ENCODE measurements around the gene FAM89A.
"Not testable (repeated sequence)": the region's sequence is repeated elsewhere in the genome, so short reads cannot be mapped to it uniquely, and the experiment has no call there.

FAM89A gene

DNA sequence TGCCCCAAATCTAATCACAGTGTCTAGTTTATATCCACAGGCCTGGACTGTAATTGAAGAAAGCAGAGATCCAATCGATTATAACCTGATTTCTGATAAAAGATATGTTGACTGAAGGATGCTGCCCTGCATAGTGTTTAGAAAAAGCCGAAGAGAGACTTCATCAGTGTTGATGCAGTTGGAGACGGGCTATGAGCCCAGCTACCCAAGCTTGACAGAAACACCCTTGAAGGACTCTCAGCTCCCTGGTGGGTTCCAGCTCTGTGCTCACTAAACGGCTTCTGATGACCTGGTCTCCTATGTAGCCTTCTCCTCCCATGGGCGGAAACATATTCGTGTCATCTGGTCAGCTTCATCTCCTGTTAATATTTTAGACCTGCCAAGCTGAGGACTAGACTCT is 10.2 kb downstream of the FAM89A start:
- Histone ChIP-seq H3K9ac (ENCODE audit: insufficient read length) (no peak overlapping the region), H3K4me3 (no peak overlapping the region), H3K27ac (no peak overlapping the region), H3K9me3 (ENCODE audit: low read depth, low read length) (no peaks in the 10 kb centered on the region), H3K36me3 (ENCODE audit: insufficient read depth, low read length) (no peaks in the 10 kb centered on the region)
- TF ChIP-seq FOXP2 (optimal IDR thresholded peaks at IDR 0.05; ENCODE audit: control extremely low read depth, extremely low read length, insufficient read depth) (no peak), EZH2 (IDR thresholded peaks at IDR 0.05) (no peak), POLR2AphosphoS5 (IDR thresholded peaks at IDR 0.05; ENCODE audit: borderline replicate concordance, low read depth, low read length) (no peak)
- no peak for DNase-seq (ENCODE audit: low read depth, low spot score)

DNA sequence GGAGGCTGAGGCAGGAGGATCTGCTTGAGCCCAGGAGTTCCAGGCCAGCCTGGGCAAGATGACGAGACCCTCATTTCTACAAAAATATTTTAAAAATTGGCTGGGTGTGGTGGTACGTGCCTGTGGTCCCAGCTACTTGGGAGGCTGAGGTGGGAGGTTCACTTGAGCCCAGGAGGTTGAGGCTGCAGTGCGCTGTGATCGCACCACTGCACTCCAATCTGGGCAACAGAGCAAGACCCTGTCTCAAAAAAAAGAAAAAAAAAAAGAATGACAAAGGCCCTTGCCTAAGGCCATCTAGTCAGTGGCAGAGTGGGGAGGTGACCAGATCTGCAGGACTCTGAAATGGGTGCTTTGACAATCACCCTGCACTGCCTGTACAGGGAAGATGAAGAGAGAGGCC is 10.8 kb downstream of the FAM89A start:
- not testable (repeated sequence) for H3K9ac ChIP-seq (ENCODE audit: insufficient read length); DNase-seq (ENCODE audit: low read depth, low spot score); H3K9me3 ChIP-seq (ENCODE audit: low read depth, low read length); H3K27ac ChIP-seq; H3K36me3 ChIP-seq (ENCODE audit: insufficient read depth, low read length); H3K4me3 ChIP-seq

DNA sequence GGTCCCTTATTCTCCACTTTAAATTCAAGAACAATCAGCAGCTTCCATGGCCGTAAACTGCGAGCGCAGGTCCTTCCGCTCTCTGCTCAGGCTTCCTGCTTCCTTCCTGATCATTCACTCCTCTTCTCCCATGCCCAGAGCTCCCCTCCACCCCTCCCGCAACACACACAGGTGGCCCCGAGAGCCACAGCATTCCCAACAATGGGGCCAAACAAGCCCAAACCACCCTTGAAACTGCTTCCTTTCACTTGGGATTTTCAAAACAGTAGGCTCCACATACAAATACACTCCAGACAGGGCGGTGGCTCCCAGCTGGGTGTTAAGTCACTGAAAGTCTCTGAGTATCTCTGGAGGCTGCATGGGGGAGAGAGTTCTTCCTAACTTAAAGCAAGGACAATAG is 11.4 kb downstream of the FAM89A start:
- TF ChIP-seq FOXP2 (optimal IDR thresholded peaks at IDR 0.05; ENCODE audit: control extremely low read depth, extremely low read length, insufficient read depth) (no peak), EZH2 (IDR thresholded peaks at IDR 0.05) (no peak), POLR2AphosphoS5 (IDR thresholded peaks at IDR 0.05; ENCODE audit: borderline replicate concordance, low read depth, low read length) (no peak)
- Histone ChIP-seq H3K27ac (no peak overlapping the region), H3K36me3 (ENCODE audit: insufficient read depth, low read length) (no peaks in the 10 kb centered on the region), H3K9me3 (ENCODE audit: low read depth, low read length) (no peaks in the 10 kb centered on the region), H3K9ac (ENCODE audit: insufficient read length) (no peak overlapping the region), H3K4me3 (no peak overlapping the region)
- DNase-seq (ENCODE audit: low read depth, low spot score): no peak

DNA sequence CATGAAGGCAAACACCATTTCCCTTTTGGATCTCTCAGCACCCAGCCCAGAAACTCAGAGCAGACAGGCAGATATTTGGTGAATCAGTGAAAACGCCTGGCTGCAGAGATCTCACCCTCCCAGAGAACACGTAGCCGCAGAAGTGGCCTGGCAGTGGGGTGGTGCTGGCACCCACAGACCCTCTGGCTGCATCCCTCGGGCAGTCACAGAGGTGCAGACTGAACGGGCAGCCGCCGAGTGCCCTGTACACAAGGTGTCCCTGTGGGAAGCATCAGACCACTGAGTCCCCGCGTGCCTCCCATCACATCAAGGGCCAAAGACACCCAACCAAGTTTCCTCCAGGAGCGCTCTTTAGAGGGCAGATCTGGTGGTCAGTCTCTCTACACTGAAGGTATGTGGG is 12.1 kb downstream of the FAM89A start:
- Histone ChIP-seq H3K4me3 (no peak overlapping the region), H3K9ac (ENCODE audit: insufficient read length) (no peak overlapping the region), H3K27ac (no peak overlapping the region), H3K9me3 (ENCODE audit: low read depth, low read length) (no peaks in the 10 kb centered on the region), H3K36me3 (ENCODE audit: insufficient read depth, low read length) (no peaks in the 10 kb centered on the region)
- DNase-seq (ENCODE audit: low read depth, low spot score): no peak
- no peak for TF ChIP-seq FOXP2 (optimal IDR thresholded peaks at IDR 0.05; ENCODE audit: control extremely low read depth, extremely low read length, insufficient read depth)
- TF ChIP-seq POLR2AphosphoS5 (IDR thresholded peaks at IDR 0.05; ENCODE audit: borderline replicate concordance, low read depth, low read length): 0 out of 2 replicates have a peak, but pooled peaks have one; percentile 4
- no peak for TF ChIP-seq EZH2 (IDR thresholded peaks at IDR 0.05)

DNA sequence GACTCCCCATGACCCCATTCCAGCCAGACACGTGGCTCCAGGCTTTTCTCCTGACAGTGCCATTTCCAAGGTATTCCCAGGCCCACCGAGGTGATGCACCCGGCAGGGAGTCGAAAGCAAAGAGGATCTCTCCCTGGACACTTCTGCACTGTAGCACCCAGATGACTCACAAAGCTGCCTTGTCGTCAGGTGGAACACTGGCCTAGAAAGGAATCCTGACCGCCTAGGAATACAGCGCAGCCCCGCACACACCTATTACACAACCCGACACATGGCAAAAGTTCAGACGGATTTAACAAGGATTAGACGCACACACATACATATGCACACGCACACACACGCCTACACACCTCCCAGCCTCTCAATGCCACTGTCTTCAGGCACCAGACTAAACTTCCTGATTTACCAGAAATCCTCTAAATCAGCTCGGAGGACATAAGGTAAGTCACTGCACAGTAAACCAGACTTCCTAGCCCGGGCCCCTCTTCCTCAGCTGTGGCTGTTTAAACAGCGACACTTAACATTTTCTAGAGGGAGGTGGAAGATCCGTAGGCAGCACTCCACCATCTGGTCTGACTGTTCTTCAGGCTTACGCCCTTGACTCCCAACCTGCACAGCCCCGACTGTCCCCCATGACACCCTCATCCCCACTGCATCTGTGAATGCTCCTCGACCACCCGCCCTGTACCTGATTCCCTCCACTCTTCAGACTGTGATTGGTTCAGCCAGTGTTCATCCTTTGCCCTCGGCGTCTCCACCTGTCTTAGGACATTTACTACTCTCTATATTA is 12.7 kb downstream of the FAM89A start:
- Histone ChIP-seq H3K4me3 (no peak overlapping the region), H3K27ac (no peak overlapping the region), H3K9me3 (ENCODE audit: low read depth, low read length) (no peaks in the 10 kb centered on the region), H3K9ac (ENCODE audit: insufficient read length) (no peak overlapping the region), H3K36me3 (ENCODE audit: insufficient read depth, low read length) (no peaks in the 10 kb centered on the region)
- no peak for DNase-seq (ENCODE audit: low read depth, low spot score)
- no peak for TF ChIP-seq EZH2 (IDR thresholded peaks at IDR 0.05)

DNA sequence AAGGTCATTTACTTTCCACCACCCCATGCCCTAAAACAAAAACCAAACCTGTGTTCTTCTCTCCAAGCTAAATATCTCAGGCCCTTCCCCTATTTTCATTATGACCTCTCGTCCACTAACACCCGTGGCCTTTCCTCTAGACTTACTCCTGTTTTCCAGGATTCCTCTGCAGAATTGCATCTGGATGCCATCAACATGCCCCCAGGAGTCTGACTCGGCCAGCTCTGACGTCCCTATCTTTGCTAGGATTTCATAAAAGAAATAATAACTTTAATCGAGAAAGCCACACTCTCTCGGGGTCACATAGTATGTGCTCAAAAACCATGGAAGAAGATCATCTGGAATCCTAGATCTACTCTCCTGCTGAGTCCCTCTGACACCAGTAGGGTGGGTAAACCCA is 13.5 kb downstream of the FAM89A start:
- no peak for TF ChIP-seq FOXP2 (optimal IDR thresholded peaks at IDR 0.05; ENCODE audit: control extremely low read depth, extremely low read length, insufficient read depth)
- no peak for TF ChIP-seq EZH2 (IDR thresholded peaks at IDR 0.05)
- no peak for TF ChIP-seq POLR2AphosphoS5 (IDR thresholded peaks at IDR 0.05; ENCODE audit: borderline replicate concordance, low read depth, low read length)
- no peak for DNase-seq (ENCODE audit: low read depth, low spot score)
- Histone ChIP-seq H3K9me3 (ENCODE audit: low read depth, low read length) (no peaks in the 10 kb centered on the region), H3K27ac (no peak overlapping the region), H3K4me3 (no peak overlapping the region), H3K9ac (ENCODE audit: insufficient read length) (no peak overlapping the region), H3K36me3 (ENCODE audit: insufficient read depth, low read length) (no peaks in the 10 kb centered on the region)

DNA sequence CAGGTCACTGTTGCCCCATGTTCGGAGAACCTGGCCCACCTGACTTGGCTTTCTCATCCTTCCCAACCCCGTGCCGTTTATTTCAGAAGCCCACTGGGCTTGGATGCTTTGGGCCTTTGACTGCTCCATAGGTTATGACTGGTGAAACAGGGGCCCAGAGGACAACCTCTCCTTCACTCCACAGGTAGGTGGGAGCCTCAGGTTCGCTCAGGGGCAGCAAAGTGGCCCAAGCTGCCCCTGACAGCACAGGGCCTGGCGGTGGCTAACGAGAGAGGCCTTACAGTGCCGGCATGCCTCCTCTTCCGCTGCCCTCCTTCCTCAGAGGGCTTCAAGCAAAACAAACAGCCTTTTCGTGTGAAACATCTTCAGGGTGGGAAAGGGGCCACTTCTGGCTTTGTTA is 16.9 kb downstream of the FAM89A start:
- H3K27ac ChIP-seq: no peak overlapping the region
- H3K36me3 ChIP-seq (ENCODE audit: insufficient read depth, low read length): no peaks in the 10 kb centered on the region; the same call in 1 of the 2 replicates
- H3K4me3 ChIP-seq: no peak overlapping the region
- no peaks in the 10 kb centered on the region for H3K9me3 ChIP-seq (ENCODE audit: low read depth, low read length)
- TF ChIP-seq EZH2 (IDR thresholded peaks at IDR 0.05) (no peak), FOXP2 (optimal IDR thresholded peaks at IDR 0.05; ENCODE audit: control extremely low read depth, extremely low read length, insufficient read depth) (no peak)
- no peak overlapping the region for H3K9ac ChIP-seq (ENCODE audit: insufficient read length)
- DNase-seq (ENCODE audit: low read depth, low spot score): no peak

DNA sequence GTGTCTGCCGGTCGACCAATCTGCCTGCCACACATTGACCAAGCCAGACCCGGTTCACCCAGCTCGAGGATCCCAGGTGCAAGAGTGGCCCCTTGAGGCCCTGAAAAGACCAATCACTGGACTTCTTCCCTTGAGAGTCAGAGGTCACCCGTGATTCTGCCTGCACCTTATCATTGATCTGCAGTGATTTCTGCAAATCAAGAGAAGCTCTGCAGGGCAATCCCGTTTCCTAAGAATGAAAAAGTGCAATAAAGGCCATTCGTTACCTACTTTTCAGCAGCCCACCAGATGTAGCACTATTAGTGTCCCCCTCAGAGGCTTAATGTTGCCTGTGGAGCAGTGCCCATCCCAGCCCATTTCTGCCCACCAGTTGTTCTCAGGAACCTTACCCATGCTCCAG is 17.5 kb downstream of the FAM89A start:
- not testable (repeated sequence) for H3K4me3 ChIP-seq; DNase-seq (ENCODE audit: low read depth, low spot score); H3K27ac ChIP-seq; H3K9ac ChIP-seq (ENCODE audit: insufficient read length); H3K9me3 ChIP-seq (ENCODE audit: low read depth, low read length); H3K36me3 ChIP-seq (ENCODE audit: insufficient read depth, low read length)

DNA sequence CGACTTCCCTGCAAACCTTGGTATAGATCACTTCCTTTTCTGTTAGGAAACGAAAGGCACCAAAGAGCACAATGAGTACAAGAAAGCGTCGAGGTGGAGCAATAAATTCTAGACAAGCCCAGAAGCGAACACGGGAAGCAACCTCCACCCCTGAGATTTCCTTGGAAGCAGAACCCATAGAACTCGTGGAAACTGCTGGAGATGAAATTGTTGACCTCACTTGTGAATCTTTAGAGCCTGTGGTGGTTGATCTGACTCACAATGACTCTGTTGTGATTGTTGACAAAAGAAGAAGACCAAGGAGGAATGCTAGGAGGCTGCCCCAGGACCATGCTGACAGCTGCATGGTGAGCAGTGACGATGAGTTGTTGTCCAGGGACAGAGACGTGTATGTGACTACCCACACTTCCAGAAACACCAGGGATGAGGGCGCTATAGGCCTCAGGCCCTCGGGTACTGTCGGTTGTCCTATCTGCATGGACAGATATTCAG is 18.5 kb downstream of the FAM89A start:
- DNase-seq (ENCODE audit: low read depth, low spot score): no peak
- H3K9me3 ChIP-seq (ENCODE audit: low read depth, low read length): no peaks in the 10 kb centered on the region
- H3K36me3 ChIP-seq (ENCODE audit: insufficient read depth, low read length): no peaks in the 10 kb centered on the region; the same call in 1 of the 2 replicates
- H3K27ac ChIP-seq: no peak overlapping the region
- TF ChIP-seq POLR2AphosphoS5 (IDR thresholded peaks at IDR 0.05; ENCODE audit: borderline replicate concordance, low read depth, low read length): no peak
- no peak overlapping the region for H3K9ac ChIP-seq (ENCODE audit: insufficient read length)
- no peak overlapping the region for H3K4me3 ChIP-seq

All from SK-N-MC (cell line).